Mesenchymal stem cell (in vitro differentiated cells and primary cell): ENCODE data around the gene XAB2.
A peak's percentile ranks its signal among the peaks of the same experiment; 100 is the strongest.

Source experiments
- DNase-seq: peaks from one replicate; pipeline ENCODE4 v3.0.0-alpha.2; 2013
- H2AFZ ChIP-seq: one replicate; pipeline ENCODE4 v1.6.1; 2013; ENCODE audit warnings: low read depth, mild to moderate bottlenecking, control low read depth, inconsistent platforms, low read length, moderate library complexity
- H2AK5ac ChIP-seq: 2 replicates; pipeline ENCODE4 v1.6.1; 2013; ENCODE audit warnings: low read length, moderate library complexity, mild to moderate bottlenecking, inconsistent platforms; ENCODE audit not compliant: severe bottlenecking
- H2BK120ac ChIP-seq: one replicate; pipeline ENCODE4 v1.6.1; 2013; ENCODE audit warnings: low read depth, mild to moderate bottlenecking, inconsistent platforms, low read length, moderate library complexity
- H2BK12ac ChIP-seq, 2 experiments: one replicate each; pipeline ENCODE4 v1.6.1; 2013; ENCODE audit warnings: inconsistent platforms in 2 of 2, low read length in 2 of 2, mild to moderate bottlenecking in 2 of 2, moderate library complexity in 2 of 2, control low read depth in 1 of 2
- H2BK15ac ChIP-seq: one replicate; pipeline ENCODE4 v1.6.1; 2013; ENCODE audit warnings: mild to moderate bottlenecking, low read depth, inconsistent platforms; ENCODE audit not compliant: poor library complexity, severe bottlenecking
- H2BK5ac ChIP-seq: 2 replicates; pipeline ENCODE4 v1.6.1; 2013; ENCODE audit warnings: low read depth, mild to moderate bottlenecking, low read length, control low read depth, inconsistent platforms; ENCODE audit not compliant: poor library complexity, severe bottlenecking
- H3K14ac ChIP-seq, 2 experiments: one replicate each; pipeline ENCODE4 v1.6.1; 2013; ENCODE audit warnings: inconsistent platforms in 2 of 2, low read length in 2 of 2, control low read depth in 1 of 2, mild to moderate bottlenecking in 1 of 2, moderate library complexity in 1 of 2
- H3K18ac ChIP-seq, 2 experiments: one replicate each; pipeline ENCODE4 v1.6.1; 2013; ENCODE audit warnings: inconsistent platforms in 2 of 2, low read length in 2 of 2, control low read depth in 1 of 2, low read depth in 1 of 2, mild to moderate bottlenecking in 1 of 2
- H3K23ac ChIP-seq, 2 experiments: one replicate each; pipeline ENCODE4 v1.6.1; 2013; ENCODE audit warnings: inconsistent platforms in 2 of 2, low read length in 2 of 2, mild to moderate bottlenecking in 2 of 2, moderate library complexity in 2 of 2, control low read depth in 1 of 2
- H3K27ac ChIP-seq: 2 replicates; pipeline ENCODE4 v1.5.1; 2013; ENCODE audit warnings: mild to moderate bottlenecking, moderate library complexity, low read length, control low read depth, inconsistent platforms; ENCODE audit not compliant: poor library complexity, severe bottlenecking
- H3K27me3 ChIP-seq, 2 experiments: 2 replicates each; pipeline versions ENCODE4 v1.6.1 to v1.7.0; 2013; ENCODE audit warnings: low read length in 2 of 2, mild to moderate bottlenecking in 2 of 2, moderate library complexity in 2 of 2, control low read depth in 1 of 2, inconsistent platforms in 1 of 2; ENCODE audit not compliant: control insufficient read depth in 1 of 2, insufficient read depth in 1 of 2
- H3K36me3 ChIP-seq, 2 experiments: 2 replicates each; pipeline versions ENCODE4 v1.6.1 to v1.7.0; 2013; ENCODE audit warnings: low read length in 2 of 2, control low read depth in 1 of 2, inconsistent platforms in 1 of 2, low read depth in 1 of 2, mild to moderate bottlenecking in 1 of 2; ENCODE audit not compliant: insufficient read depth in 2 of 2, control insufficient read depth in 1 of 2
- H3K4ac ChIP-seq, 2 experiments: one replicate each; pipeline ENCODE4 v1.6.1; 2013; ENCODE audit warnings: inconsistent platforms in 2 of 2, low read length in 2 of 2, mild to moderate bottlenecking in 2 of 2, moderate library complexity in 2 of 2, control low read depth in 1 of 2, low read depth in 1 of 2
- H3K4me1 ChIP-seq: 2 replicates; pipeline ENCODE4 v1.6.1; 2013; ENCODE audit warnings: low read depth, low read length, control low read depth; ENCODE audit not compliant: control insufficient read depth, insufficient read depth
- H3K4me2 ChIP-seq: 2 replicates; pipeline ENCODE4 v1.6.1; 2013; ENCODE audit warnings: low read length, mild to moderate bottlenecking, inconsistent platforms; ENCODE audit not compliant: poor library complexity, severe bottlenecking
- H3K4me3 ChIP-seq, 2 experiments: 2 replicates each; pipeline versions ENCODE4 v1.5.1 to v1.7.0; 2013; ENCODE audit warnings: low read length in 2 of 2, mild to moderate bottlenecking in 2 of 2, control low read depth in 1 of 2, low read depth in 1 of 2; ENCODE audit not compliant: insufficient read depth in 1 of 2
- H3K79me1 ChIP-seq: replicated peaks from 2 replicates; pipeline ENCODE4 v1.6.1; 2013; ENCODE audit warnings: mild to moderate bottlenecking, control low read depth, low read length, inconsistent platforms; ENCODE audit not compliant: poor library complexity, severe bottlenecking
- H3K9ac ChIP-seq: 2 replicates; pipeline ENCODE4 v1.7.0; 2013; ENCODE audit warnings: mild to moderate bottlenecking, low read length, moderate library complexity
- H3K9me3 ChIP-seq: 2 replicates; pipeline ENCODE4 v1.7.0; 2013; ENCODE audit warnings: mild to moderate bottlenecking, low read length; ENCODE audit not compliant: control insufficient read depth
- H4K8ac ChIP-seq: one replicate; pipeline ENCODE4 v1.6.1; 2013; ENCODE audit warnings: inconsistent platforms, mild to moderate bottlenecking, low read length, moderate library complexity
- H4K91ac ChIP-seq: one replicate; pipeline ENCODE4 v1.6.1; 2013; ENCODE audit warnings: mild to moderate bottlenecking, low read length, inconsistent platforms
- WGBS: methylation state at CpG from one replicate; pipeline ENCODE4 v1.1.7; 2013; ENCODE audit warnings: mixed read lengths; 5-methylcytosine and 5-hydroxymethylcytosine counted together

XAB2 gene

DNA sequence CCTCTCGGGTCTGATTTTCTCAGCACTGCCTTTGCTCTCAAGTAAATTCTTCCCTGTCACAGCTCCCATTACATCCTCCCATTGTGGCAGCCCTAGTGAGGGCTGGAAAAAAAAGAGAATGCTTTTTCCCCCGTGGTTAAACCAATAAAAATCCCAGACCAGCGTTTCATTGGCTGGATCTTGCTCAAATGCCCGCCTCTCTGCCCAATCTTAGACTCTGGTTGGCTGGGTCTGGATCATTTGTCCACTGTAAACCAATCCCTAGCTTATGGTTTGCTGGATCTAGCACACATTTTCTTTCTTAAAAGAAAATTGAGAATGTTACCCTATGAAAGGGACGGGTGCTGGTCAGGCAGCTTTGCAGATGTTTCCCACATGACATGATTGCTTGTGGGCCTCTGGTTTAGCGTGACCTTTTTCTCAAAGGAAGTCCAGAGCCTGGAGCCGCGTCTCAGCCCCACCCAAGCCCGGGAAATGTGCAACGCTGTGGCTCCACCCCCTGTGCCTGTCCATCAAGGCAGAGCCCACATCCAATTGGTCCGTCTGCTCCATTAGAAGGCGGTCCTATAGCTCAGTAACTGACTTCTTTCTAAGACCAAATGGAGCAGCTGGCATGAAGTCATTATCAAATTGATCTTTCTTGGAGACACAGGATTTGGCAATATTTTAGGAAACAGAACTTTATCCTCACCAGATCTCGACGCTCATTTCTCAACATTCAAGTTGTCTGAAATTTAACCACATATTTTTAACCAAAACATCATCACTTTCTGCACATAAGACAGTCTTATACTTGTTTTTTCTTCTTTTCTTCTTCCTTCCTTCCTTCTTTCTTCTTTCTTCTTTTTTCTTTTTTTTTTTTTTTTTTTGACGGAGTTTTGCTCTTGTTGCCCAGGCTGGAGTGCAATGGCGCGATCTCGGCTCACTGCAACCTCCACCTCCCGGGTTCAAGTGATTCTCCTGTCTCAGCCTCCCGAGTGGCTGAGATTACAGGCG is 45.0 kb upstream of the XAB2 start:
- H3K4me2 ChIP-seq: no peak overlapping the region
- no peak overlapping the region for H2AFZ ChIP-seq
- H3K4me1 ChIP-seq: peaks cover 2% of the 10 kb centered on the region
- no peak overlapping the region for H2BK120ac ChIP-seq
- H2BK15ac ChIP-seq: no peak overlapping the region
- no peaks in the 10 kb centered on the region for H3K36me3 ChIP-seq
- peak; percentile 59 for DNase-seq
- H4K8ac ChIP-seq: no peak overlapping the region
- H3K23ac ChIP-seq: no peak overlapping the region
- no peak overlapping the region for H3K18ac ChIP-seq
- peaks cover 53 to 58% of the 10 kb centered on the region in 2 experiments for H3K27me3 ChIP-seq
- no peak overlapping the region for H3K4me3 ChIP-seq
- no peaks in the 10 kb centered on the region for H3K79me1 ChIP-seq
- no peak overlapping the region for H3K14ac ChIP-seq
- no peak overlapping the region for H3K9ac ChIP-seq
- no peak overlapping the region for H3K4ac ChIP-seq
- H3K27ac ChIP-seq: no peak overlapping the region
- H2BK5ac ChIP-seq: no peak overlapping the region
- H3K9me3 ChIP-seq: peaks cover 5% of the 10 kb centered on the region
- 55% methylated on average over 16 of the region's 21 CpGs for WGBS
- H4K91ac ChIP-seq: no peak overlapping the region
- no peak overlapping the region for H2BK12ac ChIP-seq
- H2AK5ac ChIP-seq: no peak overlapping the region

DNA sequence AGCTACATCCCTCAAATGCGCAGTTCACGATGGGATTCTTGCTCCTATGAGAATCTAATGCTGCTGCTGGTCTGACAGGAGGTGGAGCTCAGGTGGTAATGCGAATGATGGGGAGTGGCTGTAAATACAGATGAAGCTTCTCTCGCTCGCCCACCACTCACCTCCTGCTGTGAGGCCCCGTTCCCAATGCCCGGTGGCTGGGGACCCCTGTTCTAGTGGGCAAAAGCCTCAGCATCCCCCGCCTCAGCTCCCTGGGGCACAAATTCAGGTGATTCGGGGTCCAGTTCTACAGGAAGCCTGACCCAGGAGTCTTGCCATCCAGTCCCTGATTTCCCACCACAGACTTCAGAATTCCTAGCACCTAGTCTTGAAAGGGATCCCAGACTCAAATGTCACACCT is 43.2 kb upstream of the XAB2 start:
- Histone ChIP-seq H3K9ac (no peak overlapping the region), H3K27ac (no peak overlapping the region), H2BK5ac (no peak overlapping the region), H3K4me2 (no peak overlapping the region), H3K9me3 (peaks cover 5% of the 10 kb centered on the region), H3K79me1 (no peaks in the 10 kb centered on the region), H3K14ac (no peak overlapping the region), H3K36me3 (no peaks in the 10 kb centered on the region), H3K27me3 (peaks cover 49 to 52% of the 10 kb centered on the region in 2 experiments), H3K4ac (no peak overlapping the region), H4K91ac (no peak overlapping the region), H2BK120ac (no peak overlapping the region), H3K4me3 (no peak overlapping the region), H3K23ac (no peak overlapping the region), H3K18ac (no peak overlapping the region), H4K8ac (no peak overlapping the region), H2BK15ac (no peak overlapping the region), H2AK5ac (no peak overlapping the region), H2AFZ (no peak overlapping the region), H2BK12ac (no peak overlapping the region), H3K4me1 (peaks cover 2% of the 10 kb centered on the region)
- DNase-seq: no peak
- 57% methylated on average over 9 of the region's 9 CpGs for WGBS

DNA sequence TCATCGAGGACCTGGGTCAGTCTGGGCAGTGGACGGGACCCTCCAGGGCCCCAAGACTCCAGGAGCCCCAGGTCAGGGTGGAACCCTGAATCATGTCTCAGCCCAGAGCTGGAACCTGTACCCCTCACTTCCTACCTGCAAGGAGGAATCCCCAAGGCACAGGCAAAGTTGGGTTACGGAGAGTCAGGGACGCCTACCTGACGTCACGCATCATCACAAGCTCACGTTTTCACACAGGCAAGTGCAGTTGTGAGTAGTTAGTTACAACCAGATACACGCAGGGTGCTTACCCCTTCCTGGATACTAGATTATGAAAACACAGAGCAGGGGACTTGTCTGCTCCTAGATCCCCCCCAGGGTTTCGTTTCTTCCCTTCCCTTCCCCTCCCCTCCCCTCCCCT is 41.4 kb upstream of the XAB2 start:
- Histone ChIP-seq H4K91ac (no peak overlapping the region), H3K23ac (no peak overlapping the region), H2AK5ac (no peak overlapping the region), H4K8ac (no peak overlapping the region), H3K4me2 (no peak overlapping the region), H3K36me3 (no peaks in the 10 kb centered on the region), H2BK15ac (no peak overlapping the region), H3K14ac (no peak overlapping the region), H3K9ac (no peak overlapping the region), H2BK5ac (no peak overlapping the region), H3K79me1 (no peaks in the 10 kb centered on the region), H2BK120ac (no peak overlapping the region), H3K18ac (no peak overlapping the region), H3K9me3 (peaks cover 5% of the 10 kb centered on the region), H2BK12ac (no peak overlapping the region), H3K4me3 (no peak overlapping the region), H3K27me3 (peaks cover 44 to 45% of the 10 kb centered on the region in 2 experiments), H3K27ac (no peak overlapping the region), H3K4ac (no peak overlapping the region), H2AFZ (no peak overlapping the region), H3K4me1 (peaks cover 2% of the 10 kb centered on the region)
- DNase-seq: no peak
- WGBS: 48% methylated on average over 8 of the region's 9 CpGs

DNA sequence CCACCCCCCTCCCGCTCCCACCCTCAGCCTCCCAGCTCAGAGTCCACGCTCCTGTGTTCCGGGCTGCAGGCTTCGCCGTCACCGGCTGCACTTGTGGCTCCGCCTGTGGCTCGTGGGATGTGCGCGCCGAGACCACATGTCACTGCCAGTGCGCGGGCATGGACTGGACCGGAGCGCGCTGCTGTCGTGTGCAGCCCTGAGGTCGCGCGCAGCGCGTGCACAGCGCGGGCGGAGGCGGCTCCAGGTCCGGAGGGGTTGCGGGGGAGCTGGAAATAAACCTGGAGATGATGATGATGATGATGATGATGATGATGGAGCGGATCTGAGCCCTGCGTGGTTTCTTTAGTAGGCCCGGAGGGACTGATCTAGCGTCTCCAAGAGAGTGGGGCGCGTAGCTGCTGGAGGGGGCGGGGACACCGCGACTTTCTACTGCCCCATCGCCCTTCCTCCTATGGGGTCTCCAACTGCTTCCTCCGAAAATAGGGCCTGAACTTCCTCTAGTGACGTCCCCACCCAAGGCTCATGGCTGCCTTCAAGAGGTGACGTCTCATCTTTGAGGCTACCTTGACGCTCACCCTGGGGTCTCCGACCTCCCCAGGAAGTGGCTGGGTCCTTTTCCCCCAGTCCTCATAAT is 40.9 kb upstream of the XAB2 start:
- Histone ChIP-seq H3K23ac (no peak overlapping the region), H3K14ac (no peak overlapping the region), H3K4me1 (peaks cover 2% of the 10 kb centered on the region), H2BK5ac (no peak overlapping the region), H3K27ac (no peak overlapping the region), H3K79me1 (no peaks in the 10 kb centered on the region), H3K18ac (no peak overlapping the region), H4K91ac (no peak overlapping the region), H2BK12ac (no peak overlapping the region), H2BK120ac (no peak overlapping the region), H2AFZ (no peak overlapping the region), H3K27me3 (peaks cover 44 to 47% of the 10 kb centered on the region in 2 experiments), H3K4ac (no peak overlapping the region), H3K36me3 (no peaks in the 10 kb centered on the region), H3K4me3 (no peak overlapping the region), H3K4me2 (no peak overlapping the region), H4K8ac (no peak overlapping the region), H2AK5ac (no peak overlapping the region), H2BK15ac (no peak overlapping the region), H3K9ac (no peak overlapping the region), H3K9me3 (peaks cover 5% of the 10 kb centered on the region)
- WGBS: 48% methylated on average over 42 of the region's 43 CpGs
- DNase-seq: no peak
